HFF-Myc (cell line): ENCODE data around the gene TFF1.

Experiments
- DNase-seq: peaks from one replicate; pipeline ENCODE4 v3.0.0-alpha.2; 2011; ENCODE audit warnings: low read depth; ENCODE audit errors: extremely low read depth
- H3K4me3 ChIP-seq: replicated peaks from 2 replicates; pipeline ENCODE4 v1.5.1; 2011; ENCODE audit warnings: low read depth, mild to moderate bottlenecking, control low read depth, low read length
- CTCF ChIP-seq: IDR thresholded peaks from 2 replicates; pipeline ENCODE4 v1.5.1; 2012; ENCODE audit warnings: mild to moderate bottlenecking, low read depth, low read length, control low read depth; ENCODE audit errors: missing control alignments

The TFF1 gene

GRCh38 chr21:42378418-42378817 is 12.1 kb upstream of the TFF1 start:
- no peak overlapping the region for H3K4me3 ChIP-seq
- no peak for DNase-seq
- TF ChIP-seq CTCF, result no peak

DNA sequence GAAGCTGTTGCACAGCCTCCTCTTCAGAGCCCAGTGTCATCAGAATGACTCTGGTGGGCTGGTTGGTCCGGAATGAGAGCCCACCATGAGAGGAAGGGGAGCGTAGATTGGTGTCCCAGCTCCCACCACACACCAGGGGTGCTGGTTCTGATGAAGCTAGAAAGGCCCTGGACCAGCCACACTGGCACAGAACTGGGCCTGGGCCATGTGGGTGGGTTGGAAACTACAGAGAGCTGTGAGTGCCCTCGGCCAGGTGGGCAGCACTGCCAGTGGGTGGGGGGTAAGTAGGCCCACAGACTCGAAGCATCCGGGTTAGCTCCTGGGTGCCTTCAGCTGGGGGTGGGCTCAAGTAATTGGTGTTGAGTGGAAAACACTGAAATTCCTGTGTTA is 11.6 kb upstream of the TFF1 start:
- DNase-seq, result no peak
- H3K4me3 ChIP-seq, result no peak overlapping the region
- no peak for TF ChIP-seq CTCF

GRCh38 chr21:42377211-42377950 is 11.0 kb upstream of the TFF1 start:
- H3K4me3 ChIP-seq, result no peak overlapping the region
- DNase-seq, result no peak
- no peak for TF ChIP-seq CTCF

DNA sequence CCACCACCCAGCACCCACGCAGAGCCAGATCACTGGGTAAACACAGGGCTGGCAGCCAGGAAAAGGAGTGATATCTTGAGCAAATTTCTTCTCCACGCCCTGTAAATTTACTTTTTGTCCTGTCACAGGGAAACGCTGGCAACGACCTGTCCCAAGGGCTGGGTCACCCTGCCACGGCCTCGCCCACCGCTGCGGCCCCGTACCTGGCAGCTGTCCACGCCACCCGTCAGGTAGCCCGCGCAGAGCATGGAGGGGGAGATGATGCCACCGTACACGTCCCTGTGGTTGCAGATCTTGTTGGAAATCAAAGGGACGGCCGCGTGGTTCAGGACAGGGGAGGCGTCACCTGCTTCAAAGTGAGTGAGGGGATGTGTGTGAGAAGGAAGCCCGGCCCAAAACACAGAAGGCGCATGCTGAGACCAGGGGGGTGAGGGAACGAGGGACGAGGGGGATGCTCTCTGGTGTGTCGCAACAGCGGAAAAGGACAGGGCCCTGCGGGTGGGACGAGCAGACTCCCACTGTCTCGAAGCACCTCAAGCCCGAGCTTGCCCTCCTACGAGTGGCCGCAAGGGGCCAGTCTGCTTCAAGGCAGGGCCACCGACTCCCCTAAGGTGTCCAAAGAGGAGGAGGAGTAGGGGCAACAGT is 10.1 kb upstream of the TFF1 start:
- H3K4me3 ChIP-seq, result no peak overlapping the region
- no peak for TF ChIP-seq CTCF
- no peak for DNase-seq

DNA sequence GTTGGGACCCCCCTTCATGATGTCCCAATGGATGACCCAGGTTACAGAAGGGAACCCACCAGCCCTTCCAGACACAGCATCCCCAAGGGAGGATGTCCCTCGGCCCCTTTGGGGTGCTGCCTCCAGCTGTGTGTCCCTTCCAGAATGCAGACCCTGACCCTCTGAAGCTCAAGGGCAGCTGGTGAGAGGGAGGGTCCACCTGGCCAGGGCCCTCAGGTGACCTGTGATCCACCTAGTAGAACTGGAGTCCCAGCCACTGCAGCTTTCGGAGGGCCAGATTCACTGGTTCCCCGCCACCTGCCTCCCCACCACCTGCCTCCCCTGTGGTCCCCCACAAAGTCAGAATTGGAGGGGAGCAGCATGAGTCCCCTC is 9.6 kb upstream of the TFF1 start:
- TF ChIP-seq CTCF, result no peak

GRCh38 chr21:42375506-42375905 is 9.2 kb upstream of the TFF1 start:
- no peak for DNase-seq
- no peak for TF ChIP-seq CTCF
- H3K4me3 ChIP-seq, result no peak overlapping the region

More for the DNA sequence above, 9.6 kb upstream of the TFF1 start:
- no peak overlapping the region for H3K4me3 ChIP-seq
- DNase-seq, result no peak
